HepG2 (cell line): ENCODE data around the gene METTL1. TPM values are rescaled to one million over a fixed set of nuclear protein-coding genes. Genes with fewer than 3 reads are reported as not detected.

Experiments used
- ATAC-seq: fragments of 200-7000 bp; cut with Tn5 transposase; 3 replicates; pipeline ENCODE4 v1.9.1; 2020; ENCODE audit warnings: mild to moderate bottlenecking, moderate library complexity
- BruUV-seq: library from RNA; stranded (reverse); fragments of 400-500 nt; replicated peaks from 2 replicates; lab custom pipeline; 2021; lab: Mats Ljungman, UMichigan
- CTCF ChIA-PET: fragments of 300-600 bp; formaldehyde crosslinking; extraction: SDS; loops from one replicate; lab custom pipeline; 2021; ENCODE audit warnings: low total read pairs, inconsistent platforms, low intra/inter-chr PET ratio; lab: Yijun Ruan, JAX
- POLR2A ChIA-PET: fragments of 350-600 bp; sonication (Branson Sonifier 250); formaldehyde crosslinking; loops from one replicate; lab custom pipeline; 2020; ENCODE audit warnings: antibody characterized with exemption, inconsistent platforms; lab: Yijun Ruan, JAX
- DNase-seq: peaks from one replicate; pipeline ENCODE4 v3.0.0-alpha.2; 2015; ENCODE audit warnings: low spot score
- FAIRE-seq: peaks from 3 replicates; lab custom pipeline; 2011; peaks lifted over from hg19 to GRCh38; lab: Jason Lieb, UNC
- H2AFZ ChIP-seq: one replicate; pipeline ENCODE4 v1.6.1; 2011; ENCODE audit warnings: low read length, inconsistent platforms
- H3K27ac ChIP-seq: fragments of 300-600 bp; 3 replicates; pipeline ENCODE4 v1.8.0; 2011; ENCODE audit warnings: mixed run types, mild to moderate bottlenecking, mixed read lengths, low read length, inconsistent platforms; ENCODE audit not compliant: insufficient read depth; ENCODE audit errors: extremely low read length
- H3K27me3 ChIP-seq, 2 experiments: fragments of 200-600 bp in 1 of 2; 2 replicates in 1 of 2; 3 replicates in 1 of 2; pipeline versions ENCODE4 v1.6.0 to v1.8.0; 2011; ENCODE audit warnings: low read length in 2 of 2, mild to moderate bottlenecking in 2 of 2, moderate library complexity in 2 of 2, inconsistent platforms in 1 of 2; ENCODE audit not compliant: insufficient read depth in 2 of 2, control insufficient read depth in 1 of 2
- H3K36me3 ChIP-seq, 2 experiments: fragments of 200-600 bp in 1 of 2; replicated peaks in 1 of 2; 2 replicates in 1 of 2; 3 replicates in 1 of 2; pipeline versions ENCODE4 v1.5.1 to v1.8.0; 2011; ENCODE audit warnings: low read length in 2 of 2, inconsistent platforms in 1 of 2; ENCODE audit not compliant: insufficient read depth in 2 of 2, control insufficient read depth in 1 of 2
- H3K4me1 ChIP-seq: 2 replicates; pipeline ENCODE4 v1.5.1; 2012; ENCODE audit warnings: low read length, inconsistent platforms; ENCODE audit not compliant: insufficient read depth
- H3K4me2 ChIP-seq: 2 replicates; pipeline ENCODE4 v1.6.0; 2011; ENCODE audit warnings: low read depth, low read length, inconsistent platforms
- H3K4me3 ChIP-seq, 3 experiments: fragments of 200-600 bp in 1 of 3; sonication (generic), shearing (Covaris generic) in 1 of 3; replicated peaks in 1 of 3; 2 replicates each; pipeline ENCODE4 v1.5.1; 2011 to 2016; ENCODE audit warnings: low read length in 3 of 3, inconsistent platforms in 2 of 3, low read depth in 2 of 3, mild to moderate bottlenecking in 2 of 3, control low read depth in 1 of 3, mixed read lengths in 1 of 3; ENCODE audit not compliant: insufficient read depth in 1 of 3
- H3K79me2 ChIP-seq: one replicate; pipeline ENCODE4 v1.6.1; 2011; ENCODE audit warnings: low read length, inconsistent platforms; ENCODE audit not compliant: insufficient read depth
- H3K9ac ChIP-seq: 2 replicates; pipeline ENCODE4 v1.6.0; 2011; ENCODE audit warnings: mild to moderate bottlenecking, low read depth, low read length, inconsistent platforms; ENCODE audit not compliant: insufficient read depth
- H3K9me3 ChIP-seq: 2 replicates; pipeline ENCODE4 v1.5.1; 2012; ENCODE audit warnings: mild to moderate bottlenecking, low read length
- H4K20me1 ChIP-seq: 2 replicates; pipeline ENCODE4 v1.6.0; 2011; ENCODE audit warnings: inconsistent platforms, mild to moderate bottlenecking, low read length, moderate library complexity; ENCODE audit not compliant: insufficient read depth
- BHLHE40 ChIP-seq: IDR thresholded peaks from 2 replicates; pipeline ENCODE4 v1.6.1; 2011; ENCODE audit warnings: low read length, improper control_type of control experiment
- SSRP1 ChIP-seq: IDR thresholded peaks from 2 replicates; pipeline ENCODE4 v1.6.1; 2016; ENCODE audit warnings: control low read depth
- ZMYM3 ChIP-seq: sonication (generic); formaldehyde crosslinking; IDR thresholded peaks from 2 replicates; pipeline ENCODE4 v1.5.1; 2020; ENCODE audit warnings: mild to moderate bottlenecking, missing genetic modification reagents
- ZNF569 ChIP-seq: sonication (generic); formaldehyde crosslinking; IDR thresholded peaks from 2 replicates; pipeline ENCODE4 v1.5.0; 2020; ENCODE audit warnings: mild to moderate bottlenecking, missing genetic modification reagents, moderate library complexity, borderline replicate concordance
- ZNF652 ChIP-seq: IDR thresholded peaks from 2 replicates; pipeline ENCODE4 v1.6.1; 2016; ENCODE audit warnings: low read depth, borderline replicate concordance
- WGBS: methylation state at CpG from one replicate; pipeline ENCODE4 v1.1.6; 2017; ENCODE audit warnings: low lambda C conversion rate; 5-methylcytosine and 5-hydroxymethylcytosine counted together
- in situ Hi-C: cut with HindIII; loops from 2 replicates; pipeline ENCODE4 v1.10.0; 2017; ENCODE audit warnings: low pct_unique_long_range_greater_than_20kb; ENCODE audit not compliant: extremely low pct_ligation_motif_present
- intact Hi-C: fragments of 100-400 bp; cut with micrococcal nuclease; formaldehyde crosslinking; loops from one replicate; pipeline ENCODE4 v1.10.0; 2022; ENCODE audit not compliant: unreplicated experiment
- polyA plus RNA-seq, 8 experiments: library from polyadenylated mRNA; depleted of rRNA in 3 of 8; stranded (reverse) in 7 of 8; unstranded in 1 of 8; fragments of >200 nt; fragmentation: Illumina TruSeq in 4 of 8; extraction: Trizol in 4 of 8; gene quantifications; 2 replicates each; pipeline versions ENCODE4 v1.2.1 to v1.2.3, GENCODE V29; 2011 to 2016; ENCODE audit warnings: low read depth in 4 of 8, missing spikeins in 1 of 8, mixed read lengths in 1 of 8; ENCODE audit not compliant: insufficient read depth in 1 of 8
- total RNA-seq, 5 experiments: library from RNA; depleted of rRNA; stranded (reverse); fragments of >200 nt; fragmentation: Illumina TruSeq; extraction: Trizol; gene quantifications; 2 replicates each; pipeline ENCODE4 v1.2.3, GENCODE V29; 2016; ENCODE audit warnings: low read depth in 1 of 5
- TF ChIP-seq, protein P1 (sequence below): sonication (generic); formaldehyde crosslinking; IDR thresholded peaks from 2 replicates; pipeline ENCODE4 v1.8.1; 2022; ENCODE audit warnings: mild to moderate bottlenecking, missing genetic modification reagents

The METTL1 gene
- total and polyA plus RNA-seq, 2 of the 13 experiments (the other 11 are each of a cell fraction or from before 2014, with no cell fraction given), result 34.7 to 36.9 TPM

DNA sequence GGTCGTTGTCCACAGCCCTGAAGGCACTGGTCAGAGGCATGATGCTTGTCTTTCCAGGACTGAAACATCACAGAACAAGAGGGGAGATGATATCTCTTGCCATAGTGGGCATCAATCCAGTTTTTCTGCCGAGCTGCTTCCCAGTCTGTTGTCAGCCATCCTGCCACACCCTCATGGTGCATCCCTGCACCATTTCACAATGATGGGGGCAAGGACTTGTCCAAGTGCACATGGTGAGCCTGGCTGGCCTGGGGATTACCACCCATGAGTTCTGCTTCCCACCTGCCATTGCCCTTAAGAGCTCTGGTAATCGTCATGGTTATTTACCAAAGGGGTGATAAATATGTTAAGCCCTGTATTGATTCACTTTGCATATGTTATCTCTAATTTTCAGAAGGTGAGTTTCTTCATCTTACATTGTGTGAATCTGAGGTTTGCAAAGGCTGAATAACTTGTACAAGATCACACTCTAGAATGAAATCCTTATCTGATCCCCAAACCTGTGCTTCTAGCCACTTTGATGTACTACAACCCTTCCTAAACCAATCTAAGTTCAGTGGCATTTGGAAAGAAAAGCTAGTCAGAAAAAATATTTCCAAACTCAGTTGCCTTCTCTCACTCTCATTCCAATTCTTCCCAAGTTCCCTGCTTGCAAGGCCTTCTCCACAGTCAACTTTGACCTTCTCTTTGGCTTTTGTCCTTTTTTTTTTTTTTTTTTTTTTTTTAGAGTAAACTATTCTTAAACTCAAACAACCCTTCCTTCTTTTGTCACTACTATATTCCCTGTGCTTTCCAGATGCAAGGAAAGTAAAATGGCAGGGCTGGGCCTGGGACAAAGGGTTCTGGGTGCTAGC is 44.3 kb upstream of the METTL1 start:
- FAIRE-seq (no peak), DNase-seq (no peak), ATAC-seq (no peak)
- Histone ChIP-seq H3K4me3 (no peak overlapping the region), H3K4me1 (peaks cover 92% of the 10 kb centered on the region), H3K27me3 (no peaks in the 10 kb centered on the region), H2AFZ (no peak overlapping the region), H3K27ac (no peak overlapping the region), H3K79me2 (no peaks in the 10 kb centered on the region), H3K36me3 (no peaks in the 10 kb centered on the region), H3K4me2 (no peak overlapping the region), H3K9ac (no peak overlapping the region), H3K9me3 (no peaks in the 10 kb centered on the region), H4K20me1 (no peaks in the 10 kb centered on the region)
- 62% methylated on average over 3 of the region's 3 CpGs for WGBS
- ChIA-PET POLR2A (interaction anchor here (0.8 kb wide), 1 partner anchor 30 kb away, joined by 3 read pairs; the partner anchor contains the start of gene CTDSP2), CTCF (interaction anchor here (1.1 kb wide), 1 partner anchor 89 kb away, joined by 3 read pairs; no protein-coding TSS in a partner anchor)
- intact Hi-C loops, result no loop called here
- TF ChIP-seq ZNF569 (CRISPR knock-in tag), result no peak
- no peak for TF ChIP-seq BHLHE40
- TF ChIP-seq SSRP1 (CRISPR knock-in tag), result 0 out of 2 replicates have a peak, but pooled peaks have one; percentile 66
- TF ChIP-seq, protein P1, sequence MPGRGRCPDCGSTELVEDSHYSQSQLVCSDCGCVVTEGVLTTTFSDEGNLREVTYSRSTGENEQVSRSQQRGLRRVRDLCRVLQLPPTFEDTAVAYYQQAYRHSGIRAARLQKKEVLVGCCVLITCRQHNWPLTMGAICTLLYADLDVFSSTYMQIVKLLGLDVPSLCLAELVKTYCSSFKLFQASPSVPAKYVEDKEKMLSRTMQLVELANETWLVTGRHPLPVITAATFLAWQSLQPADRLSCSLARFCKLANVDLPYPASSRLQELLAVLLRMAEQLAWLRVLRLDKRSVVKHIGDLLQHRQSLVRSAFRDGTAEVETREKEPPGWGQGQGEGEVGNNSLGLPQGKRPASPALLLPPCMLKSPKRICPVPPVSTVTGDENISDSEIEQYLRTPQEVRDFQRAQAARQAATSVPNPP, result no peak
- TF ChIP-seq ZNF652 (CRISPR knock-in tag), result no peak
- no peak for TF ChIP-seq ZMYM3
- BruUV-seq, result no TSS peak
- in situ Hi-C loops, result no loop called here
